Measurements from ENCODE around the gene STAC2. TPM values are rescaled to one million over a fixed set of nuclear protein-coding genes. Genes with fewer than 3 reads are reported as not detected.

Gene STAC2
- total and polyA plus RNA-seq, 12 donors: 0.22 to 1.1 (median 0.48) TPM; not detected in 5

DNA sequence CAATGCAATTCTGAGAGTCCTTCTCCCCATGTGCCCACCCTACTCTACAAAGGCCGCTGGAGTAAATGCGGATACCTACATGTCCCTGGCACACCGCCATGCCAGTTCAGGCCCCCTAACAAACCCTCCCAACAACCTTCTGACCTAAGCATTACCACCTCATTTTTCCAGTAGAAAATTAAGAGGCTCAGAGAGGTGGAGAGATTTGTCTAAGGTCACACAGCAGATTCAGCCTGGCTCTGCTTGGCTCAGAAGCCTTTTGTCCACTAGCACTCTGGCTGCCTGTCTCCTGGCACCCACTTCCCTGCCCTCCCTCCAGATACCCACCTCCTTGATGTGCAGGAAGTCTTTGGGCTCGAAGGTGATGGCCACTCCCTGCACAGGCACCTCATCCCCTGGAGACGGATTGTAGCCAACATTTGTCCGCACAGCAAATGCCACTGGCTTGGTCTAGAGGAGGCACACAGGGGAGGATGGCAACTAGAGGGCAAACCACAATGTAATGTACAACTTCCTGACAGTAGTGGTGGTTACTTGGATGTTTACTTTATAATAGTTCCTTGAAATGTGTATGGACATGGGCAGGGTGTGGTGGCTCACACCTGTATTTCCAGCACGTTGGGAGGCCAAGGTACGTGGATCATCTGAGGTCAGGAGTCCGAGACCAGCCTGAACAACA, 38.5 kb downstream of the STAC2 start:
- no peaks in the 10 kb centered on the region for H3K4me1 ChIP-seq (replicated peaks in 1 of 2)
- no peak for TF ChIP-seq POLR2A (IDR thresholded peaks at IDR 0.05)
- TF ChIP-seq, protein P1, sequence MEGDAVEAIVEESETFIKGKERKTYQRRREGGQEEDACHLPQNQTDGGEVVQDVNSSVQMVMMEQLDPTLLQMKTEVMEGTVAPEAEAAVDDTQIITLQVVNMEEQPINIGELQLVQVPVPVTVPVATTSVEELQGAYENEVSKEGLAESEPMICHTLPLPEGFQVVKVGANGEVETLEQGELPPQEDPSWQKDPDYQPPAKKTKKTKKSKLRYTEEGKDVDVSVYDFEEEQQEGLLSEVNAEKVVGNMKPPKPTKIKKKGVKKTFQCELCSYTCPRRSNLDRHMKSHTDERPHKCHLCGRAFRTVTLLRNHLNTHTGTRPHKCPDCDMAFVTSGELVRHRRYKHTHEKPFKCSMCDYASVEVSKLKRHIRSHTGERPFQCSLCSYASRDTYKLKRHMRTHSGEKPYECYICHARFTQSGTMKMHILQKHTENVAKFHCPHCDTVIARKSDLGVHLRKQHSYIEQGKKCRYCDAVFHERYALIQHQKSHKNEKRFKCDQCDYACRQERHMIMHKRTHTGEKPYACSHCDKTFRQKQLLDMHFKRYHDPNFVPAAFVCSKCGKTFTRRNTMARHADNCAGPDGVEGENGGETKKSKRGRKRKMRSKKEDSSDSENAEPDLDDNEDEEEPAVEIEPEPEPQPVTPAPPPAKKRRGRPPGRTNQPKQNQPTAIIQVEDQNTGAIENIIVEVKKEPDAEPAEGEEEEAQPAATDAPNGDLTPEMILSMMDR (IDR thresholded peaks at IDR 0.05): no peak
- no peak overlapping the region for H3K27ac ChIP-seq
- DNase-seq: no peak
- no peaks in the 10 kb centered on the region for H3K9me3 ChIP-seq (replicated peaks in 1 of 3)
- H3K27me3 ChIP-seq: no peaks in the 10 kb centered on the region
- H3K36me3 ChIP-seq (replicated peaks in 1 of 2): peaks cover 0 to 44% of the 10 kb centered on the region in 2 donors
- WGBS, 4 donors: 91 to 93% (median 93%) methylated on average over 9 of the region's 9 CpGs
- intact Hi-C loops (cut with DNase I): no loop called here
- no peak overlapping the region for H3K4me3 ChIP-seq

DNA sequence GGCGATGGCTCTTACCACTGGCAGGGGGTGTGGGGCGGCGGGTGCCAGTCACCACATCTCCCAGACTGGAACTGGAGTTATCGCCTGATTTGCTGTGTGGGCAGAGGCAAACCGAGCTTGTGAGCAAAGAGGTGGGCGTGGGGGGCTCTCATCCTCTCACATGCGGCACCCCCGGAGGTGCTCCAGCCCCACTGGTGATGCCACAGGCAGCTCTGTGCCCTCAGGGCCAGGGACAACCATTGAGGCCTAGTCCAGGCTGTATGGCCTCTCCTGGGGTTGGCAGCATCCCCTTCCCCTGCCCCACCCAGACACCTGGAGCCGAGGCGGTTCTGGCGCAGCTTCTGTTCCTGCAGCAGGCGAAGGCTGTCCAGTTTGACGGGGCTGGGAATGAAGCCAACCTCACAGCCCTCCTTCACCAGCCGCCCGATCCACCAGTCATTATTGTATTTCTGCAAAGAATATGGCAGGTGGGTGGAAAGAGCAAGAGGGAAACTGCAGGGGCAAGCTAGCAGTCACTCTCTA, 39.2 kb downstream of the STAC2 start:
- no peaks in the 10 kb centered on the region for H3K4me1 ChIP-seq (replicated peaks in 1 of 2)
- H3K9me3 ChIP-seq (replicated peaks in 1 of 3): no peaks in the 10 kb centered on the region
- 92 to 94% (median 93%) methylated on average over 10 to 15 of the region's 15 CpGs for WGBS, 4 donors
- no peaks in the 10 kb centered on the region for H3K27me3 ChIP-seq
- no peak overlapping the region for H3K27ac ChIP-seq
- H3K4me3 ChIP-seq: no peak overlapping the region
- intact Hi-C loops (cut with DNase I): no loop called here
- DNase-seq: no peak
- peaks cover 0 to 42% of the 10 kb centered on the region in 2 donors for H3K36me3 ChIP-seq (replicated peaks in 1 of 2)
- no peak for TF ChIP-seq POLR2A (IDR thresholded peaks at IDR 0.05)
- TF ChIP-seq, protein P1 (IDR thresholded peaks at IDR 0.05): no peak

DNA sequence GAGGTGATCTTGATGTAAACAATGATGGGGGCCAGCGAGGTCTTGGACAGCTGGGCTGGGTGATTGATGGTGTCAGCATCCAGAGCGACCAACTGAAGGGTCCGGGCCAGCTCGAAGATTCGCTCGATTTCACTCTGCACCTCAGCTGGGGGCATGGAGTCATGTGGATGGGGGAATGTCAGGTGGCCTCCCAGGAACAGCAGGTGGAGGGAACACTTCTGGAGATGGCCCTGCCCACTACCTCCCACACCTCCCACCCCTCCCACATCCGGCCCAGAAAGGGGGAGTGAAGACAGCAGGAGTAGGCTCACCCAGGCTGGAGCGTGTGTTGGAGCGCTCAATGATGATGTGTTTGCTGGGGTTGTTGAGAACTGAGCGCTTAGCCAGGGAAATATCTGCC, 42.0 kb downstream of the STAC2 start:
- no peaks in the 10 kb centered on the region for H3K4me1 ChIP-seq (replicated peaks in 1 of 2)
- TF ChIP-seq POLR2A (IDR thresholded peaks at IDR 0.05): no peak
- TF ChIP-seq, protein P1 (IDR thresholded peaks at IDR 0.05): no peak
- H3K4me3 ChIP-seq: no peak overlapping the region
- 83 to 94% (median 92%) methylated on average over 9 to 10 of the region's 10 CpGs for WGBS, 4 donors
- H3K36me3 ChIP-seq (replicated peaks in 1 of 2): peaks cover 0 to 36% of the 10 kb centered on the region in 2 donors
- intact Hi-C loops (cut with DNase I): no loop called here
- no peaks in the 10 kb centered on the region for H3K9me3 ChIP-seq (replicated peaks in 1 of 3)
- no peak overlapping the region for H3K27ac ChIP-seq
- no peaks in the 10 kb centered on the region for H3K27me3 ChIP-seq
- no peak for DNase-seq

DNA sequence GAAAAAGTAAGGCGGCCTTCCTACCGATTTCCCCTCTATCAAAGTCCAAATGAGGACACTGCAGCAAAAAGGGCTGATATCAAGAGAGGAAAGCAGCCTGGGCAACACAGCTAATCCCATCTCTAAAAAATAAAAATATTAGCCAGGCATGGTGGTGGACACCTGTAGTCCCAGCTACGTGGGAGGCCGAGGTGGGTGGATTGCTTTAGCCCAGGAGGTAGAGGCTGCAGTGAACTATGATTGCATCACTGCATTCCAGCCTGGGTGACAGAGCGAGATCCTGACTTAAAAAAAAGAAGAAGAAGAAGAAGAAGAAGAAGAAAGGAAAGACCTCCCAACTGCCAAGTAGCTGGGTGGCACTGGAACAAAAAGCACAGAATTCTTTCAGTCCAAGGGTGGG, 42.7 kb downstream of the STAC2 start:
- H3K4me1 ChIP-seq (replicated peaks in 1 of 2): no peaks in the 10 kb centered on the region
- no peak overlapping the region for H3K27ac ChIP-seq
- no peak for DNase-seq
- WGBS, 4 donors: 90 to 98% (median 94%) methylated on average over 5 of the region's 5 CpGs
- TF ChIP-seq, protein P1 (IDR thresholded peaks at IDR 0.05): no peak
- TF ChIP-seq POLR2A (IDR thresholded peaks at IDR 0.05): no peak
- H3K9me3 ChIP-seq (replicated peaks in 1 of 3): no peaks in the 10 kb centered on the region
- no peaks in the 10 kb centered on the region for H3K27me3 ChIP-seq
- H3K36me3 ChIP-seq (replicated peaks in 1 of 2): peaks cover 0 to 30% of the 10 kb centered on the region in 2 donors
- H3K4me3 ChIP-seq: no peak overlapping the region
- intact Hi-C loops (cut with DNase I): no loop called here

All from adrenal gland (tissue), 12 donors.